ENCODE data around the gene ARL2BP. TPM values are rescaled to one million over a fixed set of nuclear protein-coding genes. Genes with fewer than 3 reads are reported as not detected.

Gene ARL2BP
- total and polyA plus RNA-seq, 9 of the 15 experiments (the other 6 are each of a cell fraction or from before 2014, with no cell fraction given), result 16.7 to 41.8 (median 27.2) TPM

GRCh38 chr16:57271867-57272495 is 26.9 kb downstream of the ARL2BP start:
- FAIRE-seq (no peak), ATAC-seq (no peak), DNase-seq (ENCODE audit: extremely low read depth in 1 of 4, low spot score in 3 of 4) (peak in 1 of 4 experiments; percentile 2)
- Histone ChIP-seq H3K27ac (ENCODE audit: extremely low read depth, low read depth, low read length) (no peak overlapping the region), H3K9ac (ENCODE audit: insufficient read depth in 1 of 2, low read depth in 2 of 2, low read length in 2 of 2) (0 out of 4 replicates have a peak overlapping the region, but pooled peaks of 1 of the 2 experiments have one; percentile 43), H3K9me1 (ENCODE audit: control insufficient read depth, insufficient read depth, low read length) (no peaks in the 10 kb centered on the region), H3K9me3 (replicated peaks; ENCODE audit: control insufficient read depth, insufficient read depth, low read depth, low read length) (no peaks in the 10 kb centered on the region), H3K4me3 (no peak overlapping the region), H3K36me3 (ENCODE audit: control insufficient read depth, insufficient read depth, low read length) (no peaks in the 10 kb centered on the region), H3K4me1 (replicated peaks in 1 of 2; ENCODE audit: control insufficient read depth in 2 of 2, insufficient read depth in 2 of 2, low read length in 2 of 2) (peaks cover 19 to 25% of the 10 kb centered on the region in 2 experiments; a peak in 4 of 5 replicates), H3K27me3 (ENCODE audit: control insufficient read depth in 2 of 2, insufficient read depth in 2 of 2, low read length in 2 of 2) (no peaks in the 10 kb centered on the region), H3K79me2 (ENCODE audit: control insufficient read depth, insufficient read depth, low read length) (no peaks in the 10 kb centered on the region), H4K20me1 (replicated peaks; ENCODE audit: control insufficient read depth, insufficient read depth, low read length) (no peaks in the 10 kb centered on the region), H2AFZ (ENCODE audit: low read depth, low read length) (no peak overlapping the region), H3K4me2 (ENCODE audit: insufficient read depth, low read length) (no peak overlapping the region)
- POLR2A ChIA-PET, result interaction anchor here (0.6 kb wide), 1 partner anchor 289 kb away, joined by 3 read pairs; no protein-coding TSS in a partner anchor
- CTCF ChIA-PET (ENCODE audit: low intra/inter-chr PET ratio), result no interaction called here
- in situ Hi-C loops (cut with MboI), result no loop called here
- intact Hi-C loops (cut with micrococcal nuclease), result no loop called here
- 35% methylated on average over 3 of the region's 5 CpGs for WGBS (ENCODE audit: insufficient coverage, low coverage, missing lambda C conversion rate)
- no peak for TF ChIP-seq FOXK1 (CRISPR knock-in tag; IDR thresholded peaks at IDR 0.05; ENCODE audit: borderline replicate concordance)
- TF ChIP-seq MITF (IDR thresholded peaks at IDR 0.05), result no peak
- no peak for TF ChIP-seq CHD4 (IDR thresholded peaks at IDR 0.05; ENCODE audit: insufficient read depth, insufficient replicate concordance, low read depth, low read length, poor library complexity, severe bottlenecking)
- TF ChIP-seq SMARCE1 (IDR thresholded peaks at IDR 0.05), result no peak
- no peak for TF ChIP-seq RHOXF2B (CRISPR knock-in tag; conservative IDR thresholded peaks at IDR 0.05)
- TF ChIP-seq ZFX (CRISPR knock-in tag; IDR thresholded peaks at IDR 0.05), result no peak
- no peak for TF ChIP-seq ELF2 (CRISPR knock-in tag; IDR thresholded peaks at IDR 0.05)
- TF ChIP-seq NR0B1 (IDR thresholded peaks at IDR 0.05; ENCODE audit: partially characterized antibody), result no peak
- TF ChIP-seq ZBTB8A (IDR thresholded peaks at IDR 0.05; ENCODE audit: partially characterized antibody), result no peak
- TF ChIP-seq NFYB (IDR thresholded peaks at IDR 0.05; ENCODE audit: extremely low read depth, insufficient read length), result no peak
- no peak for TF ChIP-seq EHMT2 (IDR thresholded peaks at IDR 0.05)
- BruUV-seq (replicated peaks), result no TSS peak

Measured in K562 (cell line).